ENCODE results near the gene CORIN. TPM values are rescaled to one million over a fixed set of nuclear protein-coding genes. Genes with fewer than 3 reads are reported as not detected.

Gene CORIN
- total and polyA plus RNA-seq, 2 of the 13 experiments (the other 11 are each of a cell fraction or from before 2014, with no cell fraction given) = 0.84 to 1.2 TPM

GRCh38 chr4:47669946-47670345 lies 167.9 kb downstream of the CORIN start:
- H4K20me1 ChIP-seq (ENCODE audit: insufficient read depth, low read length) = no peaks in the 10 kb centered on the region
- TF ChIP-seq GMEB1 (CRISPR knock-in tag; IDR thresholded peaks at IDR 0.05; ENCODE audit: borderline replicate concordance) (no peak), ZBTB7A (CRISPR knock-in tag; IDR thresholded peaks at IDR 0.05) (no peak), ZNF460 (CRISPR knock-in tag; IDR thresholded peaks at IDR 0.05; ENCODE audit: borderline replicate concordance) (no peak), DR1 (CRISPR knock-in tag; IDR thresholded peaks at IDR 0.05) (no peak), SRSF4 (IDR thresholded peaks at IDR 0.05; ENCODE audit: low read depth, low read length, poor library complexity, severe bottlenecking) (no peak), ZNF256 (CRISPR knock-in tag; conservative IDR thresholded peaks at IDR 0.05) (no peak), EHMT2 (IDR thresholded peaks at IDR 0.05; ENCODE audit: borderline replicate concordance, low read depth, low read length) (no peak), PRPF4 (IDR thresholded peaks at IDR 0.05; ENCODE audit: low read depth, low read length, poor library complexity, severe bottlenecking) (no peak), ZBTB42 (CRISPR knock-in tag; IDR thresholded peaks at IDR 0.05) (no peak), CHD2 (IDR thresholded peaks at IDR 0.05; ENCODE audit: low read depth, low read length) (no peak), ZNF274 (CRISPR knock-in tag; IDR thresholded peaks at IDR 0.05) (no peak), ZNF7 (CRISPR knock-in tag; IDR thresholded peaks at IDR 0.05) (no peak), ZBTB10 (CRISPR knock-in tag; IDR thresholded peaks at IDR 0.05; ENCODE audit: borderline replicate concordance) (no peak), ZBTB21 (CRISPR knock-in tag; IDR thresholded peaks at IDR 0.05) (no peak), GRHL1 (CRISPR knock-in tag; conservative IDR thresholded peaks at IDR 0.05) (no peak), YEATS4 (CRISPR knock-in tag; IDR thresholded peaks at IDR 0.05; ENCODE audit: borderline replicate concordance) (no peak), CENPT (CRISPR knock-in tag; IDR thresholded peaks at IDR 0.05; ENCODE audit: low read depth) (no peak), ZNF746 (CRISPR knock-in tag; IDR thresholded peaks at IDR 0.05) (no peak)
- no peaks in the 10 kb centered on the region for H3K79me2 ChIP-seq (ENCODE audit: insufficient read depth, low read length)
- BruUV-seq (replicated peaks) = no TSS peak
- DNase-seq (ENCODE audit: low spot score) (no peak), FAIRE-seq (no peak), ATAC-seq (no peak)
- CTCF ChIA-PET (ENCODE audit: low intra/inter-chr PET ratio, low total read pairs) = no interaction called here
- H3K4me1 ChIP-seq (ENCODE audit: insufficient read depth, low read length) = no peaks in the 10 kb centered on the region
- no peaks in the 10 kb centered on the region for H3K9me3 ChIP-seq (ENCODE audit: low read length)
- 38% methylated on average over 5 of the region's 5 CpGs for WGBS (ENCODE audit: low lambda C conversion rate)
- H3K4me3 ChIP-seq (replicated peaks in 1 of 3; ENCODE audit: insufficient read depth in 1 of 3, low read depth in 2 of 3, low read length in 3 of 3) = no peak overlapping the region
- no peak overlapping the region for H3K4me2 ChIP-seq (ENCODE audit: low read depth, low read length)
- H2AFZ ChIP-seq (ENCODE audit: low read length) = no peak overlapping the region
- intact Hi-C loops (cut with micrococcal nuclease; ENCODE audit: unreplicated experiment) (loop anchor here (1.0 kb wide), 1 partner anchor 263 kb away; no protein-coding TSS in a partner anchor), in situ Hi-C loops (cut with HindIII; ENCODE audit: extremely low pct_ligation_motif_present, low pct_unique_long_range_greater_than_20kb) (no loop called here)
- POLR2A ChIA-PET = no interaction called here
- no peak overlapping the region for H3K27ac ChIP-seq (ENCODE audit: extremely low read length, insufficient read depth, low read length)
- no peaks in the 10 kb centered on the region for H3K36me3 ChIP-seq (replicated peaks in 1 of 2; ENCODE audit: control insufficient read depth in 1 of 2, insufficient read depth in 2 of 2, low read length in 2 of 2)
- H3K9ac ChIP-seq (ENCODE audit: insufficient read depth, low read depth, low read length) = no peak overlapping the region
- H3K27me3 ChIP-seq (ENCODE audit: control insufficient read depth in 1 of 2, insufficient read depth in 2 of 2, low read length in 2 of 2) = no peaks in the 10 kb centered on the region

Data from HepG2 (cell line).